ENCODE measurements around the gene ERCC3. TPM values are rescaled to one million over a fixed set of nuclear protein-coding genes. Genes with fewer than 3 reads are reported as not detected.
"Not testable (repeated sequence)": the region's sequence is repeated elsewhere in the genome, so short reads cannot be mapped to it uniquely, and the experiment has no call there.

The ERCC3 gene
- total RNA-seq, 1 donor = 47.1 TPM

- H3K4me3 ChIP-seq (ENCODE audit: low read depth, low read length) = no peak overlapping the region
- TF ChIP-seq, protein P1, sequence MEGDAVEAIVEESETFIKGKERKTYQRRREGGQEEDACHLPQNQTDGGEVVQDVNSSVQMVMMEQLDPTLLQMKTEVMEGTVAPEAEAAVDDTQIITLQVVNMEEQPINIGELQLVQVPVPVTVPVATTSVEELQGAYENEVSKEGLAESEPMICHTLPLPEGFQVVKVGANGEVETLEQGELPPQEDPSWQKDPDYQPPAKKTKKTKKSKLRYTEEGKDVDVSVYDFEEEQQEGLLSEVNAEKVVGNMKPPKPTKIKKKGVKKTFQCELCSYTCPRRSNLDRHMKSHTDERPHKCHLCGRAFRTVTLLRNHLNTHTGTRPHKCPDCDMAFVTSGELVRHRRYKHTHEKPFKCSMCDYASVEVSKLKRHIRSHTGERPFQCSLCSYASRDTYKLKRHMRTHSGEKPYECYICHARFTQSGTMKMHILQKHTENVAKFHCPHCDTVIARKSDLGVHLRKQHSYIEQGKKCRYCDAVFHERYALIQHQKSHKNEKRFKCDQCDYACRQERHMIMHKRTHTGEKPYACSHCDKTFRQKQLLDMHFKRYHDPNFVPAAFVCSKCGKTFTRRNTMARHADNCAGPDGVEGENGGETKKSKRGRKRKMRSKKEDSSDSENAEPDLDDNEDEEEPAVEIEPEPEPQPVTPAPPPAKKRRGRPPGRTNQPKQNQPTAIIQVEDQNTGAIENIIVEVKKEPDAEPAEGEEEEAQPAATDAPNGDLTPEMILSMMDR (IDR thresholded peaks at IDR 0.05; ENCODE audit: insufficient read depth, low read depth, low read length) = no peak
- no peak for DNase-seq (ENCODE audit: low read depth)
Observed at GRCh38 chr2:127216095-127216494, 77.8 kb downstream of the ERCC3 start.

- DNase-seq (ENCODE audit: low read depth) = not testable (repeated sequence)
Observed at GRCh38 chr2:127214201-127214600, 79.7 kb downstream of the ERCC3 start.

DNA sequence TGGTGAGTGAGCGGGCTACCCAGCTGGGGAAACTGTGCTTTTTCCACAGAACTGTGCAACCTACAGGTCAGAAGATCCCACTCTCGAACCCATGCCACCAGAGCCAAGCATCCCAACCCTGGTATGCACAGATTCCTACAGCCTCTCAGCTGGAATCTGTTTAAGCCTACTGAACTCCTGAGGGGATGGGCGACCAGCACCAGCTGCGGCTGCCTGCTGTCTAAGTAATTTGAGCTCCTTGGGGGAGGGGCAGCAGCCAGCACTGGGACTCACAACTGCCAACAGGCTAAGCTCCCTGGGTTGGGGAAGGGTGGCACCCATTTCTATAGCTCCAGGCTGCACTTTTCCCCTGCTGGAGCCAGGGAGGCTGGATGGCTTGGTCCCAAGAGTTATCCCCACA is 85.6 kb downstream of the ERCC3 start:
- TF ChIP-seq, protein P1 (IDR thresholded peaks at IDR 0.05; ENCODE audit: insufficient read depth, low read depth, low read length) = no peak
- H3K4me3 ChIP-seq (ENCODE audit: low read depth, low read length) = no peak overlapping the region
- peak; percentile 48 for DNase-seq (ENCODE audit: low read depth)

More at GRCh38 chr2:127214201-127214600, 79.7 kb downstream of the ERCC3 start:
- H3K4me3 ChIP-seq (ENCODE audit: low read depth, low read length) = not testable (repeated sequence)

Small RNA genes within 50 kb of the gene (small RNA-seq; reads per million reads assigned to genes)
- 3.8 reads per million, percentile 75 among the genes with 10 or more reads in this experiment for gene RNU6-1147P

Other genes with a start within 250 kb of the ERCC3 start
- 75.6 and 85.4 TPM in 2 replicates for gene BIN1, start 187.0 kb downstream of the ERCC3 start, total RNA-seq
- under 0.01 TPM in 2 replicates for gene CYP27C1, start 73.8 kb downstream of the ERCC3 start, total RNA-seq
- gene MAP3K2, start 93.8 kb upstream of the ERCC3 start, total RNA-seq = 38.4 and 53.5 TPM in 2 replicates
- not detected in 2 replicates for gene PROC, start 124.3 kb upstream of the ERCC3 start, total RNA-seq
- 35.1 and 42.7 TPM in 2 replicates for gene IWS1, start 232.3 kb upstream of the ERCC3 start, total RNA-seq
- 0.86 TPM in 1 of 2 replicates, not detected in the other for gene MYO7B, start 241.5 kb upstream of the ERCC3 start, total RNA-seq

Data from fibroblast of villous mesenchyme (primary cell).